CD1c-positive myeloid dendritic cell (primary cell): ENCODE data around the gene BGLAP.

Experiments
- DNase-seq: peaks from one replicate; pipeline ENCODE4 v3.0.0-alpha.2; 2016; ENCODE audit errors: extremely low spot score

The BGLAP gene

GRCh38 chr1:156226782-156227181 lies 15.2 kb upstream of the BGLAP start:
- DNase-seq = no peak

- DNase-seq = no peak
Measured at GRCh38 chr1:156228501-156228900, 13.5 kb upstream of the BGLAP start.

- no peak for DNase-seq
Measured at GRCh38 chr1:156229809-156230472, 12.0 kb upstream of the BGLAP start.

GRCh38 chr1:156230473-156230837 lies 11.5 kb upstream of the BGLAP start:
- no peak for DNase-seq

- DNase-seq = no peak
Measured at GRCh38 chr1:156232201-156232894, 9.6 kb upstream of the BGLAP start.

GRCh38 chr1:156233426-156234127 lies 8.4 kb upstream of the BGLAP start:
- no peak for DNase-seq

GRCh38 chr1:156236164-156236563 lies 5.8 kb upstream of the BGLAP start:
- no peak for DNase-seq

- no peak for DNase-seq
Measured at GRCh38 chr1:156238248-156238647, 3.7 kb upstream of the BGLAP start.

GRCh38 chr1:156241311-156241811 lies 623 bp upstream of the BGLAP start:
- DNase-seq = peak; percentile 21

- DNase-seq = no peak
Measured at GRCh38 chr1:156242738-156243137, 754 bp downstream of the BGLAP start.

GRCh38 chr1:156244126-156244525 lies 2.1 kb downstream of the BGLAP start:
- no peak for DNase-seq

- DNase-seq = no peak
Measured at GRCh38 chr1:156244712-156245111, 2.7 kb downstream of the BGLAP start.

- DNase-seq = peak; percentile 28
Measured at GRCh38 chr1:156245451-156246232, 3.7 kb downstream of the BGLAP start.

- no peak for DNase-seq
Measured at GRCh38 chr1:156246241-156246780, 4.3 kb downstream of the BGLAP start.

GRCh38 chr1:156246781-156247459 lies 4.9 kb downstream of the BGLAP start:
- no peak for DNase-seq

GRCh38 chr1:156247460-156248322 lies 5.7 kb downstream of the BGLAP start, which contains the start of gene PAQR6:
Gene PAQR6 (minus strand): TSS chr1:156248056. CDS start chr1:156246731, 1,325 bp downstream.
- no peak for DNase-seq

GRCh38 chr1:156248323-156248683 lies 6.3 kb downstream of the BGLAP start:
- DNase-seq = no peak

- no peak for DNase-seq
Measured at GRCh38 chr1:156249593-156249992, 7.6 kb downstream of the BGLAP start.

- DNase-seq = no peak
Measured at GRCh38 chr1:156251527-156251926, 9.5 kb downstream of the BGLAP start.

GRCh38 chr1:156253634-156254033 lies 11.7 kb downstream of the BGLAP start:
- no peak for DNase-seq
